Stimulated activated CD4-positive, alpha-beta T cell treated with anti-CD3 and anti-CD28 coated beads, Interleukin-4, amount 100 ng/mL, for 24 hours (primary cell): ENCODE results near the gene ZNF708.
"Not testable (repeated sequence)": the region's sequence is repeated elsewhere in the genome, so short reads cannot be mapped to it uniquely, and the experiment has no call there.

Experiments
- DNase-seq: peaks from one replicate; pipeline ENCODE4 v3.0.0-alpha.2; 2020

The ZNF708 gene

GRCh38 chr19:21259421-21260124 is 69.6 kb downstream of the ZNF708 start:
- DNase-seq, result not testable (repeated sequence)

GRCh38 chr19:21256722-21257121 is 72.5 kb downstream of the ZNF708 start:
- no peak for DNase-seq
